B cell (primary cell): ENCODE results near the gene TSPAN17. TPM values are rescaled to one million over a fixed set of nuclear protein-coding genes. Genes with fewer than 3 reads are reported as not detected.

Source experiments
- ATAC-seq: fragments of 200-7000 bp; cut with Tn5 transposase; one replicate; pipeline ENCODE4 v1.10.0; 2021; ENCODE audit warnings: low read depth, mild to moderate bottlenecking, moderate number of reproducible peaks, moderate library complexity
- CTCF ChIA-PET: fragments of 350-600 bp; sonication (Branson Sonifier 250); formaldehyde crosslinking; loops from one replicate; lab custom pipeline; 2021; ENCODE audit warnings: antibody characterized with exemption, inconsistent platforms; lab: Charles Lee
- POLR2A ChIA-PET: fragments of 350-600 bp; sonication (Branson Sonifier 250); formaldehyde crosslinking; loops from one replicate; lab custom pipeline; 2021; ENCODE audit warnings: antibody characterized with exemption; lab: Charles Lee
- DNase-seq: peaks from one replicate; pipeline ENCODE4 v3.0.0; 2013
- H2AFZ ChIP-seq: 2 replicates; pipeline ENCODE4 v1.6.1; 2012; ENCODE audit warnings: mild to moderate bottlenecking, low read depth, low read length; ENCODE audit not compliant: insufficient read depth, poor library complexity, severe bottlenecking
- H3K27ac ChIP-seq, 2 donors: 1 replicate in 1 of 2; 2 replicates in 1 of 2; pipeline ENCODE4 v1.5.1; 2012 to 2013; ENCODE audit warnings: low read length in 2 of 2, mild to moderate bottlenecking in 2 of 2, moderate library complexity in 1 of 2
- H3K27me3 ChIP-seq, 4 experiments: fragments of 200-600 bp in 1 of 4; sonication (generic) in 1 of 4; replicated peaks in 1 of 4; 1 replicate in 2 of 4; 2 replicates in 2 of 4; pipeline versions ENCODE4 v1.6.1 to v1.7.0; 2013 to 2016; ENCODE audit warnings: low read length in 3 of 4, mild to moderate bottlenecking in 2 of 4, mixed read lengths in 1 of 4, moderate library complexity in 1 of 4; ENCODE audit not compliant: insufficient read depth in 4 of 4, control insufficient read depth in 3 of 4; ENCODE audit errors: control extremely low read depth in 1 of 4
- H3K36me3 ChIP-seq, 2 experiments: replicated peaks in 1 of 2; 1 replicate in 1 of 2; 2 replicates in 1 of 2; pipeline versions ENCODE4 v1.6.1 to v1.7.1; 2013; ENCODE audit warnings: low read length in 1 of 2; ENCODE audit not compliant: insufficient read depth in 2 of 2, control insufficient read depth in 1 of 2; ENCODE audit errors: control extremely low read depth in 1 of 2, extremely low read depth in 1 of 2
- H3K4me1 ChIP-seq, 2 donors: fragments of 200-600 bp in 1 of 2; sonication (generic) in 1 of 2; 1 replicate in 1 of 2; 2 replicates in 1 of 2; pipeline versions ENCODE4 v1.5.1 to v1.6.1; 2013 to 2017; ENCODE audit warnings: low read length in 2 of 2; ENCODE audit not compliant: control insufficient read depth in 2 of 2, insufficient read depth in 2 of 2
- H3K4me2 ChIP-seq: replicated peaks from 2 replicates; pipeline ENCODE3; 2012; ENCODE audit warnings: mild to moderate bottlenecking, low read depth, low read length; ENCODE audit not compliant: poor library complexity, severe bottlenecking
- H3K4me3 ChIP-seq, 5 experiments: fragments of 200-600 bp in 1 of 5; sonication (generic) in 1 of 5; 1 replicate in 3 of 5; 2 replicates in 2 of 5; pipeline versions ENCODE4 v1.5.1 to v1.7.0; 2011 to 2016; ENCODE audit warnings: low read length in 4 of 5, mild to moderate bottlenecking in 4 of 5, low read depth in 2 of 5, control low read depth in 1 of 5, moderate library complexity in 1 of 5; ENCODE audit not compliant: insufficient read depth in 1 of 5; ENCODE audit errors: control extremely low read depth in 1 of 5, extremely low read depth in 1 of 5
- H3K79me2 ChIP-seq: fragments of 200-600 bp; sonication (generic); one replicate; pipeline ENCODE4 v1.6.0; 2016; ENCODE audit warnings: low read length; ENCODE audit not compliant: control insufficient read depth, insufficient read depth
- H3K9ac ChIP-seq: fragments of 200-600 bp; sonication (generic); 2 replicates; pipeline ENCODE4 v1.6.1; 2017; ENCODE audit warnings: mild to moderate bottlenecking, low read length, moderate library complexity
- H3K9me3 ChIP-seq, 3 donors: one replicate each; pipeline versions ENCODE4 v1.6.1 to v1.7.1; 2013; ENCODE audit warnings: low read length in 2 of 3; ENCODE audit not compliant: control insufficient read depth in 2 of 3, insufficient read depth in 1 of 3; ENCODE audit errors: control extremely low read depth in 1 of 3
- H4K20me1 ChIP-seq: 2 replicates; pipeline ENCODE4 v1.6.0; 2012; ENCODE audit warnings: mild to moderate bottlenecking, low read length; ENCODE audit not compliant: insufficient read depth, control insufficient read depth, poor library complexity, severe bottlenecking
- H3K27ac Mint-ChIP-seq: one replicate; pipeline ENCODE4 v1.8.0; 2021; ENCODE audit warnings: mixed read lengths
- H3K27me3 Mint-ChIP-seq: one replicate; pipeline ENCODE4 v1.8.0; 2021; ENCODE audit warnings: mixed read lengths
- H3K4me1 Mint-ChIP-seq: one replicate; pipeline ENCODE4 v1.8.0; 2021; ENCODE audit warnings: mixed read lengths
- H3K4me3 Mint-ChIP-seq: one replicate; pipeline ENCODE4 v1.8.0; 2021; ENCODE audit warnings: mixed read lengths
- H3K9me3 Mint-ChIP-seq: one replicate; pipeline ENCODE4 v1.8.0; 2022; ENCODE audit warnings: mixed read lengths; ENCODE audit not compliant: insufficient read depth
- EZH2 ChIP-seq: IDR thresholded peaks from 2 replicates; pipeline ENCODE4 v1.6.1; 2012; ENCODE audit warnings: borderline replicate concordance, low read depth, mild to moderate bottlenecking, moderate library complexity, low read length; ENCODE audit not compliant: insufficient read depth, poor library complexity, severe bottlenecking
- WGBS: methylation state at CpG from one replicate; pipeline ENCODE4 v1.1.5; 2013; ENCODE audit warnings: missing lambda C conversion rate; ENCODE audit not compliant: insufficient coverage; 5-methylcytosine and 5-hydroxymethylcytosine counted together
- intact Hi-C: fragments of 100-400 bp; cut with micrococcal nuclease; formaldehyde crosslinking; loops from one replicate; pipeline ENCODE4 v1.10.0; 2022
- polyA plus RNA-seq: library from polyadenylated mRNA; depleted of rRNA; stranded (reverse); fragments of >200 nt; gene quantifications from 2 replicates; pipeline ENCODE4 v1.2.3, GENCODE V29; 2012
- total RNA-seq, 2 donors: library from RNA; stranded (reverse); fragments of 120-200 nt in 1 of 2; gene quantifications; 1 replicate in 1 of 2; 2 replicates in 1 of 2; pipeline versions ENCODE4 v1.2.3 to v1.2.4, GENCODE V29; 2013 to 2022
- TF ChIP-seq, protein P1 (sequence below): fragments of 200-600 bp; IDR thresholded peaks from one replicate; pipeline ENCODE4 v1.8.0; 2022; ENCODE audit warnings: antibody characterized with exemption, mild to moderate bottlenecking

TSPAN17 gene
- total and polyA plus RNA-seq, 2 donors (not counting 1 experiment from before 2014, with no cell fraction given): 20.5 to 21.0 TPM

DNA sequence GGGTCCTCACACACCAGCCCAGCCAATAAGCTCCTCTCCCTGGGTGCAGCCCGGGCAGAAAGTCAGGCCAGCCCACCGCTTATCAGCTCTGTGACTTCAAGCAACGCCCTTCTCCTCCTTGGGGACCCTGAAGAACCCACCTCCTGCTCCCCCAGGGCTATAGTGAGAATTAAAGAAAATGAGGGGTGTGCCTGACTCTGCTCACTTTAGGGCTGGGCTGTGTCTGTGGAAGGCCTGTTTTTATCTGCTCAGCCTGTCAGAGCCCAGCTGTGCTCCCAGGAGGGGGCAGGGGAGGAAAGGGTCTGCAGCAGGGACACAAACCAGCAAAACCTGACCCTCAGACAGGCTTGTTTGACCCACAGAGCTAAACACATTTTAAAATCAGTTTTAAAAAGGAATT is 41.3 kb upstream of the TSPAN17 start:
- Histone ChIP-seq H2AFZ (no peak overlapping the region), H3K9ac (no peak overlapping the region), H4K20me1 (no peaks in the 10 kb centered on the region), H3K4me1 (peaks cover 4 to 9% of the 10 kb centered on the region in 2 donors), H3K27me3 (peaks cover 0 to 4% (median 0%) of the 10 kb centered on the region in 4 experiments), H3K27ac (no peak overlapping the region), H3K79me2 (no peaks in the 10 kb centered on the region), H3K4me2 (no peak overlapping the region), H3K36me3 (no peaks in the 10 kb centered on the region), H3K9me3 (peaks cover 0 to 2% (median 0%) of the 10 kb centered on the region in 3 donors), H3K4me3 (no peak overlapping the region)
- H3K4me3 Mint-ChIP-seq: no peak overlapping the region
- WGBS: 60% methylated on average over 3 of the region's 3 CpGs
- ATAC-seq (no peak), DNase-seq (no peak)
- H3K4me1 Mint-ChIP-seq: peaks cover 12% of the 10 kb centered on the region
- no peaks in the 10 kb centered on the region for H3K9me3 Mint-ChIP-seq
- TF ChIP-seq, protein P1, sequence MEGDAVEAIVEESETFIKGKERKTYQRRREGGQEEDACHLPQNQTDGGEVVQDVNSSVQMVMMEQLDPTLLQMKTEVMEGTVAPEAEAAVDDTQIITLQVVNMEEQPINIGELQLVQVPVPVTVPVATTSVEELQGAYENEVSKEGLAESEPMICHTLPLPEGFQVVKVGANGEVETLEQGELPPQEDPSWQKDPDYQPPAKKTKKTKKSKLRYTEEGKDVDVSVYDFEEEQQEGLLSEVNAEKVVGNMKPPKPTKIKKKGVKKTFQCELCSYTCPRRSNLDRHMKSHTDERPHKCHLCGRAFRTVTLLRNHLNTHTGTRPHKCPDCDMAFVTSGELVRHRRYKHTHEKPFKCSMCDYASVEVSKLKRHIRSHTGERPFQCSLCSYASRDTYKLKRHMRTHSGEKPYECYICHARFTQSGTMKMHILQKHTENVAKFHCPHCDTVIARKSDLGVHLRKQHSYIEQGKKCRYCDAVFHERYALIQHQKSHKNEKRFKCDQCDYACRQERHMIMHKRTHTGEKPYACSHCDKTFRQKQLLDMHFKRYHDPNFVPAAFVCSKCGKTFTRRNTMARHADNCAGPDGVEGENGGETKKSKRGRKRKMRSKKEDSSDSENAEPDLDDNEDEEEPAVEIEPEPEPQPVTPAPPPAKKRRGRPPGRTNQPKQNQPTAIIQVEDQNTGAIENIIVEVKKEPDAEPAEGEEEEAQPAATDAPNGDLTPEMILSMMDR: no peak
- no peak for TF ChIP-seq EZH2
- H3K27me3 Mint-ChIP-seq: no peaks in the 10 kb centered on the region
- no peak overlapping the region for H3K27ac Mint-ChIP-seq
- POLR2A ChIA-PET: no interaction called here
- intact Hi-C loops: no loop called here
- CTCF ChIA-PET: interaction anchor here (1.3 kb wide), 1 partner anchor 190 kb away, joined by 3 read pairs; the partner anchor contains the start of gene CLTB

GRCh38 chr5:176606875-176607274 is 40.4 kb upstream of the TSPAN17 start:
- no peak overlapping the region for H3K4me3 ChIP-seq
- DNase-seq (no peak), ATAC-seq (no peak)
- no peak overlapping the region for H3K4me2 ChIP-seq
- peaks cover 0 to 10% (median 3%) of the 10 kb centered on the region in 4 experiments for H3K27me3 ChIP-seq
- H3K9ac ChIP-seq: no peak overlapping the region
- intact Hi-C loops: no loop called here
- H3K4me1 ChIP-seq: peaks cover 4 to 9% of the 10 kb centered on the region in 2 donors
- no peaks in the 10 kb centered on the region for H3K9me3 Mint-ChIP-seq
- H3K27me3 Mint-ChIP-seq: peaks cover 6% of the 10 kb centered on the region
- CTCF ChIA-PET: no interaction called here
- H3K27ac Mint-ChIP-seq: no peak overlapping the region
- H3K36me3 ChIP-seq: no peaks in the 10 kb centered on the region
- TF ChIP-seq, protein P1: no peak
- no peak for TF ChIP-seq EZH2
- H3K27ac ChIP-seq: no peak overlapping the region
- H2AFZ ChIP-seq: no peak overlapping the region
- peaks cover 12% of the 10 kb centered on the region for H3K4me1 Mint-ChIP-seq
- POLR2A ChIA-PET: no interaction called here
- no peaks in the 10 kb centered on the region for H3K79me2 ChIP-seq
- H4K20me1 ChIP-seq: no peaks in the 10 kb centered on the region
- no peak overlapping the region for H3K4me3 Mint-ChIP-seq
- WGBS: 100% methylated on average over 3 of the region's 3 CpGs
- peaks cover 0 to 2% (median 0%) of the 10 kb centered on the region in 3 donors for H3K9me3 ChIP-seq
